Endodermal cell (in vitro differentiated cells): ENCODE measurements around the gene BLACAT1. TPM values are rescaled to one million over a fixed set of nuclear protein-coding genes. Genes with fewer than 3 reads are reported as not detected.

Source experiments
- DNase-seq: peaks from one replicate; pipeline ENCODE4 v3.0.0-alpha.2; 2017
- H3K27ac ChIP-seq: 2 replicates; pipeline ENCODE4 v1.5.1; 2013; ENCODE audit warnings: mild to moderate bottlenecking, low read depth, low read length, moderate library complexity
- H3K27me3 ChIP-seq: 2 replicates; pipeline ENCODE4 v1.6.1; 2013; ENCODE audit warnings: mild to moderate bottlenecking, low read length, moderate library complexity; ENCODE audit not compliant: insufficient read depth, control insufficient read depth, poor library complexity, severe bottlenecking
- H3K36me3 ChIP-seq: 2 replicates; pipeline ENCODE4 v1.7.0; 2013; ENCODE audit warnings: mild to moderate bottlenecking, low read length, moderate library complexity; ENCODE audit not compliant: control insufficient read depth, insufficient read depth
- H3K4me1 ChIP-seq: one replicate; pipeline ENCODE4 v1.7.0; 2013; ENCODE audit warnings: low read length; ENCODE audit not compliant: control insufficient read depth, insufficient read depth
- H3K4me3 ChIP-seq: 2 replicates; pipeline ENCODE4 v1.5.1; 2013; ENCODE audit warnings: mild to moderate bottlenecking, low read length, moderate library complexity
- H3K9ac ChIP-seq: 2 replicates; pipeline ENCODE4 v1.6.1; 2013; ENCODE audit warnings: mild to moderate bottlenecking, low read length, moderate library complexity; ENCODE audit not compliant: poor library complexity, severe bottlenecking; ENCODE audit errors: extremely low read depth
- H3K9me3 ChIP-seq: 2 replicates; pipeline ENCODE4 v1.6.1; 2013; ENCODE audit warnings: mild to moderate bottlenecking, low read length, moderate library complexity; ENCODE audit not compliant: control insufficient read depth
- H3K27ac Mint-ChIP-seq: 2 replicates; pipeline ENCODE4 v1.8.0; 2020; ENCODE audit warnings: mixed read lengths
- H3K27me3 Mint-ChIP-seq: 2 replicates; pipeline ENCODE4 v1.8.0; 2021; ENCODE audit warnings: mild to moderate bottlenecking, mixed read lengths; ENCODE audit not compliant: insufficient read depth
- H3K36me3 Mint-ChIP-seq: 2 replicates; pipeline ENCODE4 v1.8.0; 2020; ENCODE audit warnings: low read depth, mixed read lengths
- H3K4me1 Mint-ChIP-seq: 2 replicates; pipeline ENCODE4 v1.8.0; 2020; ENCODE audit warnings: mixed read lengths
- H3K4me3 Mint-ChIP-seq: 2 replicates; pipeline ENCODE4 v1.8.0; 2020; ENCODE audit warnings: mild to moderate bottlenecking, moderate library complexity, mixed read lengths
- H3K9me3 Mint-ChIP-seq: 2 replicates; pipeline ENCODE4 v1.8.0; 2020; ENCODE audit warnings: mild to moderate bottlenecking, mixed read lengths
- WGBS, 2 experiments: methylation state at CpG; one replicate each; pipeline versions ENCODE4 v1.1.5 to v1.1.7; 2013; ENCODE audit warnings: missing lambda C conversion rate in 2 of 2, mixed read lengths in 1 of 2; ENCODE audit not compliant: insufficient coverage in 1 of 2, insufficient read length in 1 of 2; 5-methylcytosine and 5-hydroxymethylcytosine counted together
- total RNA-seq, 2 donors: library from RNA; stranded (reverse); fragmentation: NEBNext Ultra II Directional in 1 of 2; extraction: Animal tissue kit (Norgen Biotek cat#: 25700) in 1 of 2; gene quantifications; 2 replicates in 1 of 2; 3 replicates in 1 of 2; pipeline ENCODE4 v1.2.1, GENCODE V29; 2021
- TF ChIP-seq, protein P1 (sequence below): fragments of 200-600 bp; sonication (generic); conservative IDR thresholded peaks from 2 replicates; pipeline ENCODE4 v1.5.0; 2021; ENCODE audit warnings: antibody characterized with exemption, mild to moderate bottlenecking

Gene BLACAT1
- total RNA-seq, 2 donors from 2014 or later: 7.4 to 7.6 TPM

- H3K4me3 ChIP-seq: peak overlapping the region; percentile 97
- peaks cover 4% of the 10 kb centered on the region for H3K4me1 ChIP-seq
- Mint-ChIP-seq H3K27ac (peak overlapping the region; percentile 95), H3K4me3 (peak overlapping the region; percentile 88), H3K4me1 (peaks cover 14% of the 10 kb centered on the region), H3K36me3 (peaks cover 6% of the 10 kb centered on the region), H3K9me3 (no peaks in the 10 kb centered on the region), H3K27me3 (peaks cover 1% of the 10 kb centered on the region)
- H3K27ac ChIP-seq: peak overlapping the region; percentile 92
- TF ChIP-seq, protein P1, sequence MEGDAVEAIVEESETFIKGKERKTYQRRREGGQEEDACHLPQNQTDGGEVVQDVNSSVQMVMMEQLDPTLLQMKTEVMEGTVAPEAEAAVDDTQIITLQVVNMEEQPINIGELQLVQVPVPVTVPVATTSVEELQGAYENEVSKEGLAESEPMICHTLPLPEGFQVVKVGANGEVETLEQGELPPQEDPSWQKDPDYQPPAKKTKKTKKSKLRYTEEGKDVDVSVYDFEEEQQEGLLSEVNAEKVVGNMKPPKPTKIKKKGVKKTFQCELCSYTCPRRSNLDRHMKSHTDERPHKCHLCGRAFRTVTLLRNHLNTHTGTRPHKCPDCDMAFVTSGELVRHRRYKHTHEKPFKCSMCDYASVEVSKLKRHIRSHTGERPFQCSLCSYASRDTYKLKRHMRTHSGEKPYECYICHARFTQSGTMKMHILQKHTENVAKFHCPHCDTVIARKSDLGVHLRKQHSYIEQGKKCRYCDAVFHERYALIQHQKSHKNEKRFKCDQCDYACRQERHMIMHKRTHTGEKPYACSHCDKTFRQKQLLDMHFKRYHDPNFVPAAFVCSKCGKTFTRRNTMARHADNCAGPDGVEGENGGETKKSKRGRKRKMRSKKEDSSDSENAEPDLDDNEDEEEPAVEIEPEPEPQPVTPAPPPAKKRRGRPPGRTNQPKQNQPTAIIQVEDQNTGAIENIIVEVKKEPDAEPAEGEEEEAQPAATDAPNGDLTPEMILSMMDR: peak; percentile 49
- H3K9me3 ChIP-seq: no peaks in the 10 kb centered on the region
- peaks cover 7% of the 10 kb centered on the region for H3K36me3 ChIP-seq
- 0% methylated on average over 10 to 47 of the region's 47 CpGs for WGBS, 2 experiments
- H3K9ac ChIP-seq: peak overlapping the region; percentile 83
- no peaks in the 10 kb centered on the region for H3K27me3 ChIP-seq
- DNase-seq: peak; percentile 83
These were observed 580 bp upstream of the BLACAT1 start for GRCh38 chr1:205456383-205456867.

GRCh38 chr1:205454903-205455335 lies 926 bp downstream of the BLACAT1 start:
- TF ChIP-seq, protein P1: peak; percentile 65
- Histone ChIP-seq H3K4me3 (peak overlapping the region; percentile 97), H3K9me3 (no peaks in the 10 kb centered on the region), H3K36me3 (peaks cover 7% of the 10 kb centered on the region), H3K4me1 (peaks cover 13% of the 10 kb centered on the region), H3K27ac (peak overlapping the region; percentile 92), H3K27me3 (no peaks in the 10 kb centered on the region), H3K9ac (peak overlapping the region; percentile 83)
- Mint-ChIP-seq H3K9me3 (no peaks in the 10 kb centered on the region), H3K4me1 (peaks cover 26% of the 10 kb centered on the region), H3K4me3 (peak overlapping the region; percentile 88), H3K36me3 (peaks cover 6% of the 10 kb centered on the region), H3K27me3 (no peaks in the 10 kb centered on the region), H3K27ac (peak overlapping the region; percentile 95)
- WGBS, 2 experiments: 12% methylated on average over 6 of the region's 6 CpGs; no CpG with 5 or more reads in 1 of the 2 experiments
- peak; percentile 83 for DNase-seq

DNA sequence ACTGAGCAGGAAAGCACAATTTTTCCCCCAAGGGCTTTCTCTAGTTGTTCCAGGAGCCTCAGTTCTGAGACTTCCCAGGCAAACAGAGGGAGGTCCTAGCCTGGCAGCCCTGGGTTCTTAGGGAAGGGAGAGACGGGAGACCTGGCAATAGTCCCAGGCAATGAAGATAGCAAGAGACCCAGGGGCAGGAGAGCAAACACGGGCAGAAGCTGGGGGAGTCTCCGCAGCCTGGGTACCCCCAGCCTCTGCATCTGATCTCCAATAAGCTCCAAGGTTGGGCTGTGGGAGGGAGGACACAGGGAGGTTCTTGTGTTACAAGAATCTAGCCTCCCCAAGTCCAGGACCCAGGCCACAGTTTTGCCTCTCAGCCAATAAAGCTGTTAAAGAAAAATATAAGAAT lies 2.4 kb downstream of the BLACAT1 start:
- H3K4me1 ChIP-seq: peaks cover 21% of the 10 kb centered on the region
- Mint-ChIP-seq H3K27ac (no peak overlapping the region), H3K4me1 (peaks cover 39% of the 10 kb centered on the region), H3K9me3 (no peaks in the 10 kb centered on the region), H3K27me3 (no peaks in the 10 kb centered on the region), H3K36me3 (peaks cover 6% of the 10 kb centered on the region), H3K4me3 (no peak overlapping the region)
- no peak overlapping the region for H3K27ac ChIP-seq
- no peaks in the 10 kb centered on the region for H3K9me3 ChIP-seq
- WGBS, 2 experiments: 87 to 92% methylated on average over 2 to 3 of the region's 3 CpGs
- no peak overlapping the region for H3K4me3 ChIP-seq
- no peaks in the 10 kb centered on the region for H3K27me3 ChIP-seq
- peaks cover 7% of the 10 kb centered on the region for H3K36me3 ChIP-seq
- DNase-seq: no peak
- no peak overlapping the region for H3K9ac ChIP-seq
- TF ChIP-seq, protein P1: no peak
